A549 (cell line): ENCODE data around the gene DOP1A. TPM values are rescaled to one million over a fixed set of nuclear protein-coding genes. Genes with fewer than 3 reads are reported as not detected.

Source experiments
- ATAC-seq, 2 experiments: fragments of 200-7000 bp in 1 of 2; fragments of >200 bp in 1 of 2; cut with Nextera tagmentation in 1 of 2; cut with Tn5 transposase in 1 of 2; 3 replicates each; pipeline versions ENCODE4 v1.8.0 to v1.9.1; 2018 to 2020; ENCODE audit warnings: mild to moderate bottlenecking in 1 of 2, moderate library complexity in 1 of 2
- CTCF ChIA-PET: fragments of 300-600 bp; sonication (Branson Sonifier 250); formaldehyde crosslinking; extraction: SDS; loops from one replicate; lab custom pipeline; 2021; ENCODE audit warnings: antibody characterized with exemption, inconsistent platforms; lab: Yijun Ruan, JAX
- POLR2A ChIA-PET: fragments of 350-600 bp; formaldehyde crosslinking; extraction: SDS; loops from one replicate; lab custom pipeline; 2021; ENCODE audit warnings: antibody characterized with exemption, inconsistent platforms; lab: Yijun Ruan, JAX
- DNase-seq, 2 experiments: peaks; one replicate each; pipeline versions ENCODE4 v3.0.0 to v3.0.0-alpha.2; 2011 to 2016; ENCODE audit warnings: low read depth in 1 of 2, low spot score in 1 of 2
- FAIRE-seq: peaks from 2 replicates; lab custom pipeline; 2011; peaks lifted over from hg19 to GRCh38; lab: Jason Lieb, UNC
- H3K27ac ChIP-seq, 2 experiments: fragments of >200 bp; sonication (Bioruptor Twin); formaldehyde crosslinking; 3 replicates each; pipeline ENCODE4 v1.5.1; 2016 to 2017
- H3K4me1 ChIP-seq: fragments of >200 bp; sonication (Bioruptor Twin); formaldehyde crosslinking; 3 replicates; pipeline ENCODE4 v1.6.1; 2016
- H3K4me2 ChIP-seq: fragments of >200 bp; sonication (Bioruptor Twin); formaldehyde crosslinking; 3 replicates; pipeline ENCODE4 v1.6.1; 2016
- H3K4me3 ChIP-seq: fragments of >200 bp; sonication (Bioruptor Twin); formaldehyde crosslinking; 3 replicates; pipeline ENCODE4 v1.5.1; 2016
- H3K9me3 ChIP-seq: fragments of >200 bp; sonication (Bioruptor Twin); formaldehyde crosslinking; 3 replicates; pipeline ENCODE4 v1.6.1; 2016
- CBX8 ChIP-seq: fragments of 200-600 bp; sonication (generic); IDR thresholded peaks from 2 replicates; pipeline ENCODE4 v1.6.1; 2016
- EHF ChIP-seq: fragments of 250-450 bp; sonication (Bioruptor Pico); IDR thresholded peaks from 2 replicates; pipeline ENCODE4 v1.5.0; 2020; ENCODE audit warnings: mild to moderate bottlenecking
- EP300 ChIP-seq, 2 experiments: fragments of >200 bp; sonication (Bioruptor Twin); formaldehyde crosslinking; IDR thresholded peaks; 2 replicates in 1 of 2; 3 replicates in 1 of 2; pipeline ENCODE4 v1.6.1; 2016 to 2017
- FOXS1 ChIP-seq: fragments of 250-450 bp; sonication (Bioruptor Pico); IDR thresholded peaks from 2 replicates; pipeline ENCODE4 v1.5.0; 2020; ENCODE audit warnings: mild to moderate bottlenecking, moderate library complexity
- HES2 ChIP-seq: fragments of >200 bp; sonication (Bioruptor Twin); formaldehyde crosslinking; IDR thresholded peaks from 2 replicates; pipeline ENCODE4 v1.6.1; 2016
- HEYL ChIP-seq: fragments of 250-450 bp; sonication (Bioruptor Pico); IDR thresholded peaks from 2 replicates; pipeline ENCODE4 v1.8.0; 2021; ENCODE audit warnings: mild to moderate bottlenecking, moderate library complexity
- HOXB5 ChIP-seq: fragments of 250-450 bp; sonication (Bioruptor Pico); IDR thresholded peaks from 2 replicates; pipeline ENCODE4 v1.5.0; 2020; ENCODE audit warnings: mild to moderate bottlenecking, moderate library complexity
- KDM1A ChIP-seq: fragments of 200-600 bp; sonication (generic); IDR thresholded peaks from 2 replicates; pipeline ENCODE4 v1.6.1; 2016; ENCODE audit warnings: low read depth, mild to moderate bottlenecking
- NR3C1 ChIP-seq: fragments of >200 bp; sonication (Bioruptor Twin); formaldehyde crosslinking; IDR thresholded peaks from 3 replicates; pipeline ENCODE4 v1.6.1; 2017
- RAD21 ChIP-seq, 2 experiments: fragments of >200 bp in 1 of 2; sonication (Bioruptor Twin) in 1 of 2; formaldehyde crosslinking in 1 of 2; IDR thresholded peaks in 1 of 2; conservative IDR thresholded peaks in 1 of 2; 2 replicates in 1 of 2; 3 replicates in 1 of 2; pipeline ENCODE4 v1.6.1; 2012 to 2018; ENCODE audit warnings: inconsistent platforms in 1 of 2
- REST ChIP-seq: fragments of 200-600 bp; sonication (generic); IDR thresholded peaks from 2 replicates; pipeline ENCODE4 v1.6.1; 2016; ENCODE audit warnings: antibody characterized with exemption, mild to moderate bottlenecking, moderate library complexity
- TFCP2L1 ChIP-seq: fragments of 250-450 bp; sonication (Bioruptor Pico); IDR thresholded peaks from 2 replicates; pipeline ENCODE4 v1.5.0; 2021; ENCODE audit warnings: mild to moderate bottlenecking
- ZSCAN20 ChIP-seq: fragments of 250-450 bp; sonication (Bioruptor Pico); IDR thresholded peaks from 2 replicates; pipeline ENCODE4 v1.8.0; 2022; ENCODE audit warnings: mild to moderate bottlenecking, moderate library complexity
- WGBS: methylation state at CpG from one replicate; pipeline ENCODE4 v1.1.6; 2017; ENCODE audit errors: missing lambda C conversion rate; 5-methylcytosine and 5-hydroxymethylcytosine counted together
- polyA plus RNA-seq, 4 experiments: library from polyadenylated mRNA; depleted of rRNA in 3 of 4; stranded (reverse); fragments of >200 nt; fragmentation: RNase III in 1 of 4; extraction: RNeasy Plus Mini Kit Qiagen cat#74134 plus additional on column Dnase treatment in 1 of 4; gene quantifications; 2 replicates in 3 of 4; 3 replicates in 1 of 4; pipeline ENCODE4 v1.2.3, GENCODE V29; 2011 to 2017
- TF ChIP-seq, protein P1 (sequence below): fragments of 250-450 bp; sonication (Bioruptor Pico); IDR thresholded peaks from 2 replicates; pipeline ENCODE4 v1.5.0; 2021; ENCODE audit warnings: mild to moderate bottlenecking, moderate library complexity, borderline replicate concordance
- TF ChIP-seq, protein P2 (sequence below): IDR thresholded peaks from 2 replicates; pipeline ENCODE4 v1.6.1; 2012

Gene DOP1A
- polyA plus RNA-seq, 2 of the 4 experiments (the other 2 are of a cell fraction) = 2.2 to 5.9 TPM

DNA sequence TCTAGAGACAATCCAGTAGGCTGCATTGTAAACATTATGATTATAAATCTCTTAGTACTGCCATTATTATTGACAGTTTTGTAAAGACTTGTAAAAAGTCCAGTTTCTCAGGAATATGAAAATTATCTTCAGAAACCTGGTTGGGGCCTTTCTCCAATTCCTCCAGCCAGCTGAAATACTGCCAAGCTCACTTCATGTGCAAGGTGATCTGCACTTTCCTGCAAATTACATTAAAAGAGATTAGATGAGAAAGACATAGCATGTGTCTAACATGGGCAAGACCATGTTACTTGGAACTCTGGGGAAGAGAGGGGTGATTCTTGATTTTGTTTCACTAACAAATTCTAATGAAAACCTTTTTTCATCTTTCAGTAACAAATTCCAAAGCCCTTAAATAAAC is 101.6 kb downstream of the DOP1A start:
- no peaks in the 10 kb centered on the region for H3K4me1 ChIP-seq
- H3K4me3 ChIP-seq = no peak overlapping the region
- no peaks in the 10 kb centered on the region for H3K9me3 ChIP-seq
- H3K4me2 ChIP-seq = no peak overlapping the region
- no peak for FAIRE-seq
- H3K27ac ChIP-seq = no peak overlapping the region
- POLR2A ChIA-PET = interaction anchor here (0.6 kb wide), 1 partner anchor 24 kb away, joined by 3 read pairs; the partner anchor contains the start of genes PGM3 and RWDD2A
- DNase-seq = no peak
- TF ChIP-seq EHF (CRISPR knock-in tag) (no peak), TFCP2L1 (no peak), HES2 (no peak), KDM1A (no peak), HOXB5 (CRISPR knock-in tag) (no peak)
- no peak for ATAC-seq
- CTCF ChIA-PET = no interaction called here

- H3K27ac ChIP-seq = no peak overlapping the region
- ChIA-PET POLR2A (interaction anchor here (0.6 kb wide), 1 partner anchor 24 kb away, joined by 3 read pairs; the partner anchor contains the start of genes PGM3 and RWDD2A), CTCF (no interaction called here)
- DNase-seq (no peak), FAIRE-seq (no peak), ATAC-seq (no peak)
- WGBS = 94% methylated on average over 1 of the region's 1 CpG
- H3K9me3 ChIP-seq = no peaks in the 10 kb centered on the region
- no peak overlapping the region for H3K4me2 ChIP-seq
- TF ChIP-seq NR3C1 (no peak), HES2 (no peak), CBX8 (no peak), HEYL (CRISPR knock-in tag) (no peak), REST (no peak), TFCP2L1 (no peak), KDM1A (no peak)
- H3K4me3 ChIP-seq = no peak overlapping the region
- H3K4me1 ChIP-seq = no peaks in the 10 kb centered on the region
Measured at GRCh38 chr6:83169511-83169910, 102.0 kb downstream of the DOP1A start.

GRCh38 chr6:83176246-83176645 is 108.8 kb downstream of the DOP1A start:
- DNase-seq (no peak), FAIRE-seq (no peak), ATAC-seq (no peak)
- no peaks in the 10 kb centered on the region for H3K9me3 ChIP-seq
- no peak overlapping the region for H3K27ac ChIP-seq
- H3K4me2 ChIP-seq = no peak overlapping the region
- no peaks in the 10 kb centered on the region for H3K4me1 ChIP-seq
- WGBS = 97% methylated on average over 4 of the region's 4 CpGs
- H3K4me3 ChIP-seq = no peak overlapping the region
- POLR2A ChIA-PET = no interaction called here
- CTCF ChIA-PET = no interaction called here
- TF ChIP-seq ZSCAN20 (CRISPR knock-in tag) = no peak
- no peak for TF ChIP-seq EP300 (IDR thresholded peaks at IDR 0.05)
- TF ChIP-seq FOXS1 (CRISPR knock-in tag) = no peak
- TF ChIP-seq, protein P1, sequence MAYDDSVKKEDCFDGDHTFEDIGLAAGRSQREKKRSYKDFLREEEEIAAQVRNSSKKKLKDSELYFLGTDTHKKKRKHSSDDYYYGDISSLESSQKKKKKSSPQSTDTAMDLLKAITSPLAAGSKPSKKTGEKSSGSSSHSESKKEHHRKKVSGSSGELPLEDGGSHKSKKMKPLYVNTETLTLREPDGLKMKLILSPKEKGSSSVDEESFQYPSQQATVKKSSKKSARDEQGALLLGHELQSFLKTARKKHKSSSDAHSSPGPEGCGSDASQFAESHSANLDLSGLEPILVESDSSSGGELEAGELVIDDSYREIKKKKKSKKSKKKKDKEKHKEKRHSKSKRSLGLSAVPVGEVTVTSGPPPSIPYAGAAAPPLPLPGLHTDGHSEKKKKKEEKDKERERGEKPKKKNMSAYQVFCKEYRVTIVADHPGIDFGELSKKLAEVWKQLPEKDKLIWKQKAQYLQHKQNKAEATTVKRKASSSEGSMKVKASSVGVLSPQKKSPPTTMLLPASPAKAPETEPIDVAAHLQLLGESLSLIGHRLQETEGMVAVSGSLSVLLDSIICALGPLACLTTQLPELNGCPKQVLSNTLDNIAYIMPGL = no peak
- no peak for TF ChIP-seq RAD21 (conservative IDR thresholded peaks at IDR 0.05 in 1 of 2, IDR thresholded peaks at IDR 0.05 in 1 of 2)
- TF ChIP-seq NR3C1 = no peak
- TF ChIP-seq, protein P2, sequence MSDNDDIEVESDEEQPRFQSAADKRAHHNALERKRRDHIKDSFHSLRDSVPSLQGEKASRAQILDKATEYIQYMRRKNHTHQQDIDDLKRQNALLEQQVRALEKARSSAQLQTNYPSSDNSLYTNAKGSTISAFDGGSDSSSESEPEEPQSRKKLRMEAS = no peak
